Spleen (tissue), 7 donors: ENCODE measurements around the gene BRF1.

Experiments
- POLR2A ChIP-seq, 3 donors: fragments of 450-650 bp; IDR thresholded peaks; one replicate each; pipeline ENCODE4 v1.5.1; 2017; ENCODE audit warnings: antibody characterized with exemption in 3 of 3, mild to moderate bottlenecking in 1 of 3
- POLR2AphosphoS5 ChIP-seq, 3 donors: sonication (generic); formaldehyde crosslinking; IDR thresholded peaks; one replicate each; pipeline ENCODE4 v1.5.1; 2017; ENCODE audit warnings: antibody characterized with exemption in 3 of 3
- TF ChIP-seq, protein P1 (sequence below), 11 experiments: fragments of 200-600 bp in 7 of 11; fragments of 450-650 bp in 4 of 11; sonication (generic) in 4 of 11; IDR thresholded peaks in 8 of 11; conservative IDR thresholded peaks in 3 of 11; 1 replicate in 7 of 11; 2 replicates in 4 of 11; pipeline versions ENCODE4 v1.4.0 to v1.8.0; 2016 to 2021; ENCODE audit warnings: antibody characterized with exemption in 11 of 11, inconsistent platforms in 4 of 11, mild to moderate bottlenecking in 1 of 11
- donor health status: DM: no; HTN: no; CAD: no; lungs with moderate emphysema.
- donor health status: DM: no; HTN: no; CAD: no.
- donor health status: DM: no; HTN: no; CAD: no.

- TF ChIP-seq, protein P1, sequence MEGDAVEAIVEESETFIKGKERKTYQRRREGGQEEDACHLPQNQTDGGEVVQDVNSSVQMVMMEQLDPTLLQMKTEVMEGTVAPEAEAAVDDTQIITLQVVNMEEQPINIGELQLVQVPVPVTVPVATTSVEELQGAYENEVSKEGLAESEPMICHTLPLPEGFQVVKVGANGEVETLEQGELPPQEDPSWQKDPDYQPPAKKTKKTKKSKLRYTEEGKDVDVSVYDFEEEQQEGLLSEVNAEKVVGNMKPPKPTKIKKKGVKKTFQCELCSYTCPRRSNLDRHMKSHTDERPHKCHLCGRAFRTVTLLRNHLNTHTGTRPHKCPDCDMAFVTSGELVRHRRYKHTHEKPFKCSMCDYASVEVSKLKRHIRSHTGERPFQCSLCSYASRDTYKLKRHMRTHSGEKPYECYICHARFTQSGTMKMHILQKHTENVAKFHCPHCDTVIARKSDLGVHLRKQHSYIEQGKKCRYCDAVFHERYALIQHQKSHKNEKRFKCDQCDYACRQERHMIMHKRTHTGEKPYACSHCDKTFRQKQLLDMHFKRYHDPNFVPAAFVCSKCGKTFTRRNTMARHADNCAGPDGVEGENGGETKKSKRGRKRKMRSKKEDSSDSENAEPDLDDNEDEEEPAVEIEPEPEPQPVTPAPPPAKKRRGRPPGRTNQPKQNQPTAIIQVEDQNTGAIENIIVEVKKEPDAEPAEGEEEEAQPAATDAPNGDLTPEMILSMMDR (IDR thresholded peaks at IDR 0.05 in 8 of 11, conservative IDR thresholded peaks at IDR 0.05 in 3 of 11), result no peak
- TF ChIP-seq POLR2A (IDR thresholded peaks at IDR 0.05) (no peak), POLR2AphosphoS5 (IDR thresholded peaks at IDR 0.05) (no peak)
These were observed 127.7 kb downstream of the BRF1 start for GRCh38 chr14:105173145-105173544.
